Activated T-cell treated with anti-CD3 and anti-CD28 coated beads, Interleukin-2, amount 50 U/mL, for 4 hours (primary cell): ENCODE results near the gene VAV2. TPM values are rescaled to one million over a fixed set of nuclear protein-coding genes. Genes with fewer than 3 reads are reported as not detected.

Experiments used
- ATAC-seq, 2 donors: fragments of 200-7000 bp; cut with Tn5 transposase; one replicate each; pipeline ENCODE4 v1.10.0; 2021
- DNase-seq: peaks from one replicate; pipeline ENCODE4 v3.0.0-alpha.2; 2020
- H3K27me3 Mint-ChIP-seq: one replicate; pipeline ENCODE4 v1.8.0; 2021; ENCODE audit warnings: low read depth, mixed read lengths
- H3K36me3 Mint-ChIP-seq: one replicate; pipeline ENCODE4 v1.8.0; 2022; ENCODE audit warnings: mixed read lengths; ENCODE audit not compliant: insufficient read depth
- H3K4me1 Mint-ChIP-seq: one replicate; pipeline ENCODE4 v1.8.0; 2021; ENCODE audit warnings: low read depth, mixed read lengths
- H3K4me3 Mint-ChIP-seq: one replicate; pipeline ENCODE4 v1.8.0; 2021; ENCODE audit warnings: mild to moderate bottlenecking, moderate library complexity, mixed read lengths
- H3K9me3 Mint-ChIP-seq: one replicate; pipeline ENCODE4 v1.8.0; 2021; ENCODE audit warnings: mixed read lengths
- total RNA-seq, 3 donors: library from RNA; stranded (reverse); gene quantifications; one replicate each; pipeline ENCODE4 v1.2.1, GENCODE V29; 2021

VAV2 gene
- total RNA-seq, 3 donors from 2014 or later = 2.7 to 3.7 (median 3.2) TPM

- no peaks in the 10 kb centered on the region for H3K36me3 Mint-ChIP-seq
- ATAC-seq (no peak), DNase-seq (no peak)
- H3K4me3 Mint-ChIP-seq = no peak overlapping the region
- H3K4me1 Mint-ChIP-seq = no peaks in the 10 kb centered on the region
- H3K27me3 Mint-ChIP-seq = peaks cover 3% of the 10 kb centered on the region
- H3K9me3 Mint-ChIP-seq = no peaks in the 10 kb centered on the region
Measured at GRCh38 chr9:133733421-133733795, 258.7 kb downstream of the VAV2 start.

- Mint-ChIP-seq H3K4me1 (no peaks in the 10 kb centered on the region), H3K27me3 (peaks cover 3% of the 10 kb centered on the region), H3K4me3 (no peak overlapping the region), H3K9me3 (no peaks in the 10 kb centered on the region), H3K36me3 (no peaks in the 10 kb centered on the region)
- no peak for DNase-seq
- no peak for ATAC-seq
Measured at GRCh38 chr9:133732639-133733408, 259.3 kb downstream of the VAV2 start.

GRCh38 chr9:133731876-133732638 is 260.1 kb downstream of the VAV2 start:
- Mint-ChIP-seq H3K4me3 (no peak overlapping the region), H3K36me3 (no peaks in the 10 kb centered on the region), H3K27me3 (peaks cover 3% of the 10 kb centered on the region), H3K4me1 (peaks cover under 1% of the 10 kb centered on the region), H3K9me3 (no peaks in the 10 kb centered on the region)
- DNase-seq (no peak), ATAC-seq (no peak)

GRCh38 chr9:133730994-133731715 is 261.0 kb downstream of the VAV2 start:
- Mint-ChIP-seq H3K27me3 (peaks cover 9% of the 10 kb centered on the region), H3K4me1 (peaks cover 8% of the 10 kb centered on the region), H3K9me3 (no peaks in the 10 kb centered on the region), H3K36me3 (no peaks in the 10 kb centered on the region), H3K4me3 (no peak overlapping the region)
- ATAC-seq (no peak), DNase-seq (no peak)

GRCh38 chr9:133729617-133730281 is 262.4 kb downstream of the VAV2 start:
- ATAC-seq (no peak), DNase-seq (no peak)
- Mint-ChIP-seq H3K4me3 (no peak overlapping the region), H3K9me3 (no peaks in the 10 kb centered on the region), H3K4me1 (peaks cover 8% of the 10 kb centered on the region), H3K36me3 (no peaks in the 10 kb centered on the region), H3K27me3 (peaks cover 9% of the 10 kb centered on the region)

GRCh38 chr9:133728856-133729616 is 263.1 kb downstream of the VAV2 start:
- Mint-ChIP-seq H3K4me3 (no peak overlapping the region), H3K4me1 (peaks cover 8% of the 10 kb centered on the region), H3K27me3 (peaks cover 6% of the 10 kb centered on the region), H3K36me3 (no peaks in the 10 kb centered on the region), H3K9me3 (no peaks in the 10 kb centered on the region)
- DNase-seq = no peak
- no peak for ATAC-seq

- Mint-ChIP-seq H3K36me3 (no peaks in the 10 kb centered on the region), H3K9me3 (no peaks in the 10 kb centered on the region), H3K4me1 (peaks cover 8% of the 10 kb centered on the region), H3K27me3 (peaks cover 6% of the 10 kb centered on the region), H3K4me3 (no peak overlapping the region)
- DNase-seq = no peak
- ATAC-seq = no peak
Measured at GRCh38 chr9:133727876-133728441, 264.2 kb downstream of the VAV2 start.

GRCh38 chr9:133727277-133727875 is 264.7 kb downstream of the VAV2 start:
- H3K4me1 Mint-ChIP-seq = peaks cover 8% of the 10 kb centered on the region
- DNase-seq (no peak), ATAC-seq (no peak)
- no peaks in the 10 kb centered on the region for H3K36me3 Mint-ChIP-seq
- H3K4me3 Mint-ChIP-seq = no peak overlapping the region
- no peaks in the 10 kb centered on the region for H3K9me3 Mint-ChIP-seq
- peaks cover 6% of the 10 kb centered on the region for H3K27me3 Mint-ChIP-seq

GRCh38 chr9:133726401-133727276 is 265.5 kb downstream of the VAV2 start:
- DNase-seq (peak; percentile 64), ATAC-seq (peak; percentile 61 to 63)
- peaks cover 6% of the 10 kb centered on the region for H3K27me3 Mint-ChIP-seq
- H3K9me3 Mint-ChIP-seq = no peaks in the 10 kb centered on the region
- peaks cover 8% of the 10 kb centered on the region for H3K4me1 Mint-ChIP-seq
- no peaks in the 10 kb centered on the region for H3K36me3 Mint-ChIP-seq
- no peak overlapping the region for H3K4me3 Mint-ChIP-seq

GRCh38 chr9:133725886-133726285 is 266.2 kb downstream of the VAV2 start:
- ATAC-seq (no peak), DNase-seq (no peak)
- H3K4me3 Mint-ChIP-seq = no peak overlapping the region
- H3K27me3 Mint-ChIP-seq = peaks cover 6% of the 10 kb centered on the region
- no peaks in the 10 kb centered on the region for H3K9me3 Mint-ChIP-seq
- H3K4me1 Mint-ChIP-seq = peaks cover 8% of the 10 kb centered on the region
- H3K36me3 Mint-ChIP-seq = no peaks in the 10 kb centered on the region

- DNase-seq (no peak), ATAC-seq (no peak)
- no peak overlapping the region for H3K4me3 Mint-ChIP-seq
- H3K9me3 Mint-ChIP-seq = no peaks in the 10 kb centered on the region
- peaks cover 5% of the 10 kb centered on the region for H3K27me3 Mint-ChIP-seq
- H3K4me1 Mint-ChIP-seq = no peaks in the 10 kb centered on the region
- no peaks in the 10 kb centered on the region for H3K36me3 Mint-ChIP-seq
Measured at GRCh38 chr9:133718563-133719315, 273.4 kb downstream of the VAV2 start.
